ENCODE data around the gene ZNF581. TPM values are rescaled to one million over a fixed set of nuclear protein-coding genes. Genes with fewer than 3 reads are reported as not detected.
A peak's percentile ranks its signal among the peaks of the same experiment; 100 is the strongest.

Gene ZNF581
- total RNA-seq, 4 donors from 2014 or later = 8.4 to 17.5 (median 11.4) TPM

GRCh38 chr19:55652311-55653128 lies 9.1 kb downstream of the ZNF581 start:
- H3K4me3 ChIP-seq = no peak overlapping the region
- 60% methylated on average over 1 to 8 of the region's 71 CpGs for WGBS, 2 donors (ENCODE audit: low coverage in 1 of 2)
- H3K27me3 ChIP-seq = no peaks in the 10 kb centered on the region
- peaks cover 0 to 23% of the 10 kb centered on the region in 2 donors for H3K36me3 ChIP-seq
- TF ChIP-seq EP300 (IDR thresholded peaks at IDR 0.05) = no peak
- TF ChIP-seq POLR2A (IDR thresholded peaks at IDR 0.05) = no peak
- no peak for TF ChIP-seq CTCF (IDR thresholded peaks at IDR 0.05)
- no peak for TF ChIP-seq POLR2AphosphoS5 (IDR thresholded peaks at IDR 0.05)
- H3K9me3 ChIP-seq = no peaks in the 10 kb centered on the region
- no peak for ATAC-seq
- H3K27ac ChIP-seq = peak overlapping the region in 3 of 4 donors; percentile 97 to 99 (median 98)
- H3K4me1 ChIP-seq = peaks cover 0 to 63% (median 38%) of the 10 kb centered on the region in 3 donors

GRCh38 chr19:55653651-55654322 lies 10.3 kb downstream of the ZNF581 start:
- no peaks in the 10 kb centered on the region for H3K27me3 ChIP-seq
- peak; percentile 82 for ATAC-seq
- H3K36me3 ChIP-seq = peaks cover 0 to 26% of the 10 kb centered on the region in 2 donors
- WGBS, 2 donors (ENCODE audit: low coverage in 1 of 2) = 4% methylated on average over 14 of the region's 57 CpGs; no CpG with 5 or more reads in 1 of the 2 donors
- peaks cover 0 to 63% (median 46%) of the 10 kb centered on the region in 3 donors for H3K4me1 ChIP-seq
- TF ChIP-seq POLR2A (IDR thresholded peaks at IDR 0.05) (peak; percentile 78 to 81), CTCF (IDR thresholded peaks at IDR 0.05) (peak in 3 of 4 experiments; percentile 88 to 100 (median 100)), POLR2AphosphoS5 (IDR thresholded peaks at IDR 0.05) (peak; percentile 85), EP300 (IDR thresholded peaks at IDR 0.05) (no peak)
- H3K27ac ChIP-seq = peak overlapping the region; percentile 71 to 99 (median 98)
- H3K4me3 ChIP-seq = peak overlapping the region; percentile 71 to 97
- no peaks in the 10 kb centered on the region for H3K9me3 ChIP-seq

- Histone ChIP-seq H3K36me3 (peaks cover 0 to 32% of the 10 kb centered on the region in 2 donors), H3K4me3 (peak overlapping the region; percentile 71 to 97), H3K9me3 (no peaks in the 10 kb centered on the region), H3K27ac (peak overlapping the region; percentile 71 to 99 (median 98)), H3K27me3 (no peaks in the 10 kb centered on the region), H3K4me1 (peaks cover 0 to 63% (median 46%) of the 10 kb centered on the region in 3 donors)
- peak; percentile 81 for ATAC-seq
- TF ChIP-seq POLR2AphosphoS5 (IDR thresholded peaks at IDR 0.05) (no peak), POLR2A (IDR thresholded peaks at IDR 0.05) (no peak), CTCF (IDR thresholded peaks at IDR 0.05) (no peak), EP300 (IDR thresholded peaks at IDR 0.05) (no peak)
- 0% methylated on average over 23 of the region's 52 CpGs; no CpG with 5 or more reads in 1 of the 2 donors for WGBS, 2 donors (ENCODE audit: low coverage in 1 of 2)
Measured at GRCh38 chr19:55654323-55654867, 10.9 kb downstream of the ZNF581 start.

- 0% methylated on average over 7 to 16 of the region's 95 CpGs for WGBS, 2 donors (ENCODE audit: low coverage in 1 of 2)
- no peaks in the 10 kb centered on the region for H3K9me3 ChIP-seq
Measured at GRCh38 chr19:55654868-55655647, 11.6 kb downstream of the ZNF581 start, which contains the start of gene U2AF2. Gene U2AF2 (plus strand): TSS chr19:55655035. CDS start chr19:55655105, 70 bp downstream.

More at GRCh38 chr19:55654868-55655647, 11.6 kb downstream of the ZNF581 start, which contains the start of gene U2AF2:
- Histone ChIP-seq H3K27me3 (no peaks in the 10 kb centered on the region), H3K4me3 (peak within 1 kb of the TSS; percentile 71 to 97), H3K27ac (peak within 1 kb of the TSS; percentile 85 to 99 (median 98)), H3K36me3 (peaks cover 0 to 39% of the 10 kb centered on the region in 2 donors), H3K4me1 (peaks cover 0 to 63% (median 48%) of the 10 kb centered on the region in 3 donors)
- peak; percentile 54 for ATAC-seq
- TF ChIP-seq POLR2A (IDR thresholded peaks at IDR 0.05) = peak; percentile 45 to 57
- no peak for TF ChIP-seq EP300 (IDR thresholded peaks at IDR 0.05)
- TF ChIP-seq CTCF (IDR thresholded peaks at IDR 0.05) = peak in 2 of 4 experiments; percentile 6 to 16
- peak; percentile 66 for TF ChIP-seq POLR2AphosphoS5 (IDR thresholded peaks at IDR 0.05)

All from gastroesophageal sphincter (tissue), 4 donors.